Activated naive CD4-positive, alpha-beta T cell treated with anti-CD3 and anti-CD28 coated beads, Interleukin-2, amount 50 U/mL, for 24 hours (primary cell): ENCODE results near the gene ZDHHC21.

Experiments
- H3K27ac Mint-ChIP-seq: one replicate; pipeline ENCODE4 v1.8.0; 2021; ENCODE audit warnings: mild to moderate bottlenecking, mixed read lengths
- H3K27me3 Mint-ChIP-seq: one replicate; pipeline ENCODE4 v1.8.0; 2021; ENCODE audit warnings: mixed read lengths
- H3K36me3 Mint-ChIP-seq: one replicate; pipeline ENCODE4 v1.8.0; 2021; ENCODE audit warnings: mixed read lengths
- H3K4me1 Mint-ChIP-seq: one replicate; pipeline ENCODE4 v1.8.0; 2021; ENCODE audit warnings: mixed read lengths
- H3K4me3 Mint-ChIP-seq: one replicate; pipeline ENCODE4 v1.8.0; 2021; ENCODE audit warnings: mild to moderate bottlenecking, mixed read lengths
- H3K9me3 Mint-ChIP-seq: one replicate; pipeline ENCODE4 v1.8.0; 2021; ENCODE audit warnings: mixed read lengths

Gene ZDHHC21

DNA sequence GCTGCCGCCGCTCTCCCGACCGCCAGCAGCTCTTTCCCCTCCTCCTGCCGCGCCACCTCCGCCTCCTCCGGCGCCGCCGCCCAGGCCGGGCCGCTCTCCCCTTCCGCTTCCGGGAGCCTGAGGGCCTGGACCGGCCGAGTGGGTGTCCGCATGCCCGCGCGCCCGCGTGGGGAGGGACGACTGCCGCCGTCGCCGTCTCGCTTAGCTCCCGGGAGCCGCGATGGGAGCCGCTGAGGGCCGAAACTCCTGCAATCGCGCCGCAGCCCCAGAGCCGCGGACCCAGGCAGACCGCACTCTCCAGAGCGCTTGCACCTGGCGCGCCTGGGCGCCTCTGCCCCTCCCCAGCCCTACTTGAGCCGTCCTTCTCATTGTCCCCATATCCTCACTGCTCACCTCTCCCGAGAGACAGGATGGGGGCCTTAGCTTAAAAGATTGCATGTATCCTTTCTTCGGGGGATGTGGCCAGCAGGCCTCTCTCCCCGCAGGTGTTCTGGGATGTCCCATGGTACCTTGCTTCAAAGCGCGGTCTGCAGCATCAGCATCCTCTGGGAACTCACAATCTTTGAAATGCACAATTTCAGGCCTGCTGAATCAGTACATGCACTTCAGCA lies at the start of gene ZDHHC21:
Gene ZDHHC21, minus strand, starts transcription at position 182 of the 611 bp plus-strand sequence. CDS start 19,092 bp downstream, outside the sequence.
- Mint-ChIP-seq H3K27me3 (peaks cover 7% of the 10 kb centered on the region), H3K36me3 (peaks cover 8% of the 10 kb centered on the region), H3K27ac (peak within 1 kb of the TSS; percentile 97), H3K4me3 (peak within 1 kb of the TSS; percentile 96), H3K9me3 (no peaks in the 10 kb centered on the region), H3K4me1 (peaks cover 37% of the 10 kb centered on the region)

DNA sequence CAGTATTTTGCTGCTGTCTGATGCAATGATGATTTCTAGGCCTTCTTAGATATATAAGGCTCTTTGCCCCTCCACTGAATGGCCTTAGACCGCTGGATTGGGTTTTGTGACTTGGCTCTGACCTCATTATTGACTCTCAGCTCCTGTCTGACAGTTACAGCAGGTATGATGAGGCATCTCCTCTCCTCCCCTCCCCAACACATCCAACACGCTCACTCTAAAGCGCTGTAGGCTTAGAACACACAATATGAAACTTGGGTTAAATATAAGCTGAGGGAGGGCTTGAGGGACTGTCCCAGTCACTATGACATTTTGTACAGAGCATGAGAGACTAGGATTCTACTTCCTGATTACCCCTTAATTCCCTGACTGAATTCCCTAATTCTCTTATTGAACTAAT lies 48.1 kb upstream of the ZDHHC21 start:
- no peak overlapping the region for H3K27ac Mint-ChIP-seq
- H3K9me3 Mint-ChIP-seq, result peaks cover 5% of the 10 kb centered on the region
- no peaks in the 10 kb centered on the region for H3K36me3 Mint-ChIP-seq
- no peaks in the 10 kb centered on the region for H3K4me1 Mint-ChIP-seq
- no peak overlapping the region for H3K4me3 Mint-ChIP-seq
- H3K27me3 Mint-ChIP-seq, result peaks cover 12% of the 10 kb centered on the region

GRCh38 chr9:14733133-14733532 lies 39.9 kb upstream of the ZDHHC21 start:
- Mint-ChIP-seq H3K27ac (no peak overlapping the region), H3K36me3 (no peaks in the 10 kb centered on the region), H3K9me3 (no peaks in the 10 kb centered on the region), H3K4me3 (no peak overlapping the region), H3K27me3 (peaks cover 13% of the 10 kb centered on the region), H3K4me1 (no peaks in the 10 kb centered on the region)

- H3K4me3 Mint-ChIP-seq, result no peak overlapping the region
- H3K4me1 Mint-ChIP-seq, result no peaks in the 10 kb centered on the region
- no peaks in the 10 kb centered on the region for H3K9me3 Mint-ChIP-seq
- H3K27me3 Mint-ChIP-seq, result peaks cover 6% of the 10 kb centered on the region
- no peak overlapping the region for H3K27ac Mint-ChIP-seq
- H3K36me3 Mint-ChIP-seq, result no peaks in the 10 kb centered on the region
Observed at GRCh38 chr9:14731294-14731981, 38.2 kb upstream of the ZDHHC21 start.

- Mint-ChIP-seq H3K27me3 (peaks cover 5% of the 10 kb centered on the region), H3K27ac (no peak overlapping the region), H3K4me1 (no peaks in the 10 kb centered on the region), H3K9me3 (no peaks in the 10 kb centered on the region), H3K4me3 (no peak overlapping the region), H3K36me3 (no peaks in the 10 kb centered on the region)
Observed at GRCh38 chr9:14730461-14730898, 37.2 kb upstream of the ZDHHC21 start.

GRCh38 chr9:14723301-14723700 lies 30.1 kb upstream of the ZDHHC21 start:
- Mint-ChIP-seq H3K9me3 (no peaks in the 10 kb centered on the region), H3K36me3 (no peaks in the 10 kb centered on the region), H3K27ac (no peak overlapping the region), H3K4me3 (no peak overlapping the region), H3K27me3 (peaks cover 1% of the 10 kb centered on the region), H3K4me1 (no peaks in the 10 kb centered on the region)

DNA sequence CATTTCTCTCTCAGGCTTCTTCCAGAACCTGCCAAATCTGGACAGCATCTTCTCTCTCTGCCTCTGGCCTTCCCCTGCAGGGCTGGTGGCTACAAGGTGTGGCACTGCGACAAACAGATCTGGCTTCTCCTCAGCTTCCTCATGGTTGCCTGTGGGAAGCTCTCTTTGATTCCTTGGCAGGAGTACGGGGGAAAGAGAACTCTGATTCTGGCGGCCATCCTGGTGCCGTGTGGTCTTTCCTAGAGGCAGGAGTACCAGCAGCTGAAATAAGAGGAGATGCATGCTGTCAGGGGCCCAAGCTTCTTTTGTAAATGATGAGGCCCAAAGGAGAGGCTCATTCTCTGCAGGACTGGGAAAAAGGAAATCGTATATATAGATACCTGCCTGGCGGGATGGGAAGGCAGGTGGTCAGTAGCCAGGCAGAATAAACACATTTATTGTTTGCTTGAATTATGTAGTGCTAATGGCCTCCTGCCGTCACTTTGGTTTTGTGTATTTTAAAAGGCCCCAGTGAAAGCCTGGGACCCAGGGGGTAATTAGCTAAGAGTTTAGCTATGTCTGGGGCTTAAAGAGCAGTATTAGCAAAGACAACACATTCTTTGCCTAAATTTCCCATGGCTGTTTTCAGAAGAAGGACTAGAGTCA lies 29.3 kb upstream of the ZDHHC21 start, which contains the start of gene CER1:
Gene CER1, minus strand, starts transcription at position 343 of the 645 bp plus-strand sequence. Its CDS starts 61 bp downstream, at position 282.
- Mint-ChIP-seq H3K4me1 (no peaks in the 10 kb centered on the region), H3K36me3 (no peaks in the 10 kb centered on the region), H3K27ac (no peak within 1 kb of the TSS), H3K27me3 (peaks cover 2% of the 10 kb centered on the region), H3K9me3 (no peaks in the 10 kb centered on the region), H3K4me3 (no peak within 1 kb of the TSS)

GRCh38 chr9:14719231-14719923 lies 26.1 kb upstream of the ZDHHC21 start:
- no peak overlapping the region for H3K4me3 Mint-ChIP-seq

GRCh38 chr9:14715102-14715501 lies 21.9 kb upstream of the ZDHHC21 start:
- H3K27ac Mint-ChIP-seq, result no peak overlapping the region
- H3K4me1 Mint-ChIP-seq, result no peaks in the 10 kb centered on the region
- H3K4me3 Mint-ChIP-seq, result no peak overlapping the region
- H3K36me3 Mint-ChIP-seq, result peaks cover under 1% of the 10 kb centered on the region
- H3K27me3 Mint-ChIP-seq, result peaks cover 19% of the 10 kb centered on the region
- H3K9me3 Mint-ChIP-seq, result peaks cover 4% of the 10 kb centered on the region

More at GRCh38 chr9:14719231-14719923, 26.1 kb upstream of the ZDHHC21 start:
- no peaks in the 10 kb centered on the region for H3K36me3 Mint-ChIP-seq
- H3K27me3 Mint-ChIP-seq, result peaks cover 10% of the 10 kb centered on the region
- no peaks in the 10 kb centered on the region for H3K4me1 Mint-ChIP-seq
- no peak overlapping the region for H3K27ac Mint-ChIP-seq
- H3K9me3 Mint-ChIP-seq, result no peaks in the 10 kb centered on the region

DNA sequence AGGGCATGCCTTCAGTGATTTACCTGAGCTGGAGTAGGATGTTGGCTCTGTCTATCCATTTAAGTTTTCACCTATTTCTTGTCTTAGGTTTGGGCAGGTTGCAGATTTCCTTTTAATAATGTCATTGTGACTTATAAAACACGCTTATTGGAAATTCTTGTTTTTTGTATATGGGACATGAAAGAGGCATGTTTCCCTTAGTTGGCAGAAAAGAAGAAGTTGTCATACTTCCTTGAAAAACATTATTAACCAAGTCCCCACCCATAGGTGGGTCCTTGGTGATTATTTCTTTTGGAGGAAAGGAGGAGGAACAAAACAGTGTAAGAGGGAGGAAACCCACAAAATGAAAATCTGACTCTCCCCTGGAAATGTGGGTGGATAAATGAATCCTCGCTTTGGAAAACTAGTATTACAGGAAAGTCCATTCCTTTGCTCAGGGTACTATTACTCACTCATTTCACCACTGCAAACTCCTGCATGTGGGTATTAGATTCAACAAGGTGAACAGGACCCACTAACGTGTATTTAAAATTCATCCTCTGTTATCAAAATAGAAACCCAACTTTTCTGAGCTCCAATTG lies 20.0 kb upstream of the ZDHHC21 start:
- H3K36me3 Mint-ChIP-seq, result peaks cover 7% of the 10 kb centered on the region
- no peak overlapping the region for H3K4me3 Mint-ChIP-seq
- H3K27me3 Mint-ChIP-seq, result peaks cover 30% of the 10 kb centered on the region
- H3K9me3 Mint-ChIP-seq, result peaks cover 20% of the 10 kb centered on the region
- H3K4me1 Mint-ChIP-seq, result no peaks in the 10 kb centered on the region
- H3K27ac Mint-ChIP-seq, result no peak overlapping the region

- Mint-ChIP-seq H3K27ac (peak overlapping the region; percentile 41), H3K27me3 (peaks cover 29% of the 10 kb centered on the region), H3K4me3 (no peak overlapping the region), H3K36me3 (peaks cover 7% of the 10 kb centered on the region), H3K4me1 (no peaks in the 10 kb centered on the region), H3K9me3 (peaks cover 29% of the 10 kb centered on the region)
Observed at GRCh38 chr9:14710804-14711203, 17.6 kb upstream of the ZDHHC21 start.

GRCh38 chr9:14706530-14707140 lies 13.4 kb upstream of the ZDHHC21 start:
- peaks cover 22% of the 10 kb centered on the region for H3K27me3 Mint-ChIP-seq
- peaks cover 11% of the 10 kb centered on the region for H3K36me3 Mint-ChIP-seq
- H3K9me3 Mint-ChIP-seq, result peaks cover 36% of the 10 kb centered on the region
- no peaks in the 10 kb centered on the region for H3K4me1 Mint-ChIP-seq
- no peak overlapping the region for H3K27ac Mint-ChIP-seq
- no peak overlapping the region for H3K4me3 Mint-ChIP-seq

- Mint-ChIP-seq H3K27me3 (peaks cover 20% of the 10 kb centered on the region), H3K4me3 (no peak overlapping the region), H3K27ac (no peak overlapping the region), H3K4me1 (no peaks in the 10 kb centered on the region), H3K9me3 (peaks cover 32% of the 10 kb centered on the region), H3K36me3 (peaks cover 11% of the 10 kb centered on the region)
Observed at GRCh38 chr9:14705079-14705478, 11.8 kb upstream of the ZDHHC21 start.

DNA sequence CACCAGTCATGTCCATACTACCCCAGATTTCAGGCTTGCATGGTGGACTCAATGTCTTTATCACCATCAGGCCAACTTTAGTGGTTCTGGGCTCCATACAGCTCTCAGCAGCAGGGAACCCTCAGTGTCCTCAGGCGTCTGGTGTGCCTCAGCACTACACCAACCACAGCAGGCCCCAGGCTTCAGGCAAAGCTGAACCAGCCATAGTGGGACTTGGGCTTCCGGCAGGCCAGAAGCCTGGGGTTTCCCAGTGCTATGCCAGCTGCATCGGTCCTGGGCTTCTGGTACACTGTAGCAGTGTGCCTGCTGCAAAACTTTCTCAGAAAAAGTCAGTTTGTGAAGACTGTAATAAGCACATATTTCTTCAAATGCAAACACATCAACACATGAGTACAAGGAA lies 11.0 kb upstream of the ZDHHC21 start:
- no peak overlapping the region for H3K27ac Mint-ChIP-seq
- no peak overlapping the region for H3K4me3 Mint-ChIP-seq
- peaks cover 16% of the 10 kb centered on the region for H3K27me3 Mint-ChIP-seq
- peaks cover 25% of the 10 kb centered on the region for H3K9me3 Mint-ChIP-seq
- peaks cover 8% of the 10 kb centered on the region for H3K36me3 Mint-ChIP-seq
- H3K4me1 Mint-ChIP-seq, result no peaks in the 10 kb centered on the region

DNA sequence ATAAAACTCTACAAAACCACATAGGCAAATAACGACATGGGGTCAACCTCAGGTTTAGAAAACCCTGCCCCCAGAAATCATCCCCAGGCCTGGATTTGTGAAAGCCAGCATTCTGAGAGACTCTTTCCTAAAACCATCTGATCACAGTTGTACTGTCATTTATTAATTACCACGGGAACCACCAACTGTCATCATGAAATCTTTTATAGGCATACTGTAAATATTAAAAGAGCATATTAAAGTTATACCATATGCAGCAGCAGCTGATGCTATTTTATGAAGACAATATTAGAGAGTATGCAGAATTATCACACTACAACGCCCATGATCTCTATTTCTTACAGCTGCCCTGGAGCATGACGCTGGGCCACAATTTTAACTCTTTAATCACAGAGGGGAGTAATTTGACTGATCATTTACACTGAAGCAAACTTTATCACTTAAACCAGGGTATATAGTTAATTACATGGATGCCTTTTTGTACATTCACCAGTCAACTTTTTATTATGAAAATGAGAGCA lies 9.0 kb upstream of the ZDHHC21 start:
- Mint-ChIP-seq H3K27ac (no peak overlapping the region), H3K36me3 (peaks cover 4% of the 10 kb centered on the region), H3K27me3 (peaks cover 10% of the 10 kb centered on the region), H3K4me1 (no peaks in the 10 kb centered on the region), H3K4me3 (no peak overlapping the region), H3K9me3 (peaks cover 16% of the 10 kb centered on the region)
